GM19240 (cell line): Measurements from ENCODE around the gene ELFN2.

Experiments used
- DNase-seq: peaks from one replicate; pipeline ENCODE4 v3.0.0; 2011; ENCODE audit warnings: low spot score; ENCODE audit not compliant: insufficient read length

Gene ELFN2

DNA sequence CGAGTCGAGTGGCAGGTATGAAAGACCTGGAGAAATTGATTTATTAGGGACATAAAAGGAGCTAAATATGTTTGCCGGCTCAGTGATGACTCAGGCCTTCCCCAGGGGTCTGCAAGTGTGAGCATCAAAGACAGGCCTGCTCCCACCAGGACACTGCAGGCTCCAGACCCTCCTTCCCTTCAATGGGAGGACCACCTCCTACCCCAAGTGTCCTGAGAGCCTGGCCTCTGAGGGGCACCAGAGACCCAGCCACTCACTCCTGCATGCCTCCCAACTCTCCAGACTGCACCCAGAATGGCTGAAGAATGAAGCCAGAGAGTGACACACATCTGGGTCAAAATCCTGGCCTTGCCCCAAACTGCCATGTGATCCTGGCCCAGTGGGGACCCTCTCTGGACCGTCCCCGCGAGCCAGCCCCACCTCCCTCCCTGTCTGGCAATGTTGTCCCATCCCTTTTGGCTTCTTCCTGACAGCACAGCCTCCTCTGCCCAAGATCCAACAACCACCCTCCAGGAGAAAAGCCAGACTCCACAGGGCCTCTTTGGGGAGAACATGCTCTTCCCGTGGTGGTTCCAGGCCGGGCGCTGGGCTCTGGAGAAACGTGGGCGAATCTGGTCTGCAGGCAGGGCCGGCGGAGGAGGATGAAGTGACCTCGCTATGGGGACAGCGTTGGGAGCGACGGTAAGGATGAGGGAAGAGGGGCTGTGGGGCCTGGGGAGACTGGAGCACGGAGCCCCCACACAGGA, 108.7 kb downstream of the ELFN2 start:
- no peak for DNase-seq
